NCI-H345 (cell line): ENCODE data around the gene RPS19BP1.
"Not testable (repeated sequence)": the region's sequence is repeated elsewhere in the genome, so short reads cannot be mapped to it uniquely, and the experiment has no call there.

ENCODE experiments used
- DNase-seq: peaks from one replicate; lab custom pipeline; 2025; lab: John Stamatoyannopoulos, UW

RPS19BP1 gene

DNA sequence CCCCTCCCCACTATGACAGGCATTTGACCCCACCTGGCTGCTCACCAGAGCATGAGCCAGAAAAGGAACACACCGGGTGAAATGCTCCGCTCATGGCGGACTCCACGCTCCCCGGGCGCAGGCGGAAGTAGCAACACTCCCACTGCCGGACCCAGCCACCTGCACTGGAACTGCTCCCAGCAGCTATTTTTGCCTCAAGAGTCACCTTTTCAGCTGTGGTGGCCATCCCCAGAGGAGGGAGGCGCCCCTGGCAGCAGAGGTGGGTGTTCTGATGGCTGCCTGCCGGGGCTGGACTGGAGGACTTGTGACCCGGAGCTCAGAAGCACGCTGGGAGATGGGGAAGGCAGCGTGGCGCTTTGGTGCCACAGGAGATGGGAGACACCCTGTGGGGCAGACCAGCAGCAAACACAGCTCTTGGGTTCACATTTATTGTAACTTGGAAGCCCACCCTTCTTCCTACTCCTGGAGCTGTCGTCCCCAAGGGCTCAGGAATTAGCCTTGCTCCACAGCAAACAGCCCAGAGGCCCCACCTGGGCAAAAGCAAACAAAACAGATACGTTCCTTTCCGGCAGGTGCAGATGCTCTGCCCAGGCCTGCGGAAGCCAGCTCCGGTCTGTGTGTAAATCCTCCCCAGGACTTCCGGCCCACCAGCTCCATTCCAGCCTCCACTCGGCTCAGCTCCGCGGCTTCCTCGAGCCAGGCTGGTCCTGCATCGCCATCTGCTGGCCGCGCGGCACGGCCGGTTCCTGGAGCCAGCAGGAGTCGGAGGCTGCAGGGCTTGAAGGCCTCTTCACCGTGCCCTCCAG is 3.7 kb downstream of the RPS19BP1 start:
- DNase-seq = peak; percentile 94

DNA sequence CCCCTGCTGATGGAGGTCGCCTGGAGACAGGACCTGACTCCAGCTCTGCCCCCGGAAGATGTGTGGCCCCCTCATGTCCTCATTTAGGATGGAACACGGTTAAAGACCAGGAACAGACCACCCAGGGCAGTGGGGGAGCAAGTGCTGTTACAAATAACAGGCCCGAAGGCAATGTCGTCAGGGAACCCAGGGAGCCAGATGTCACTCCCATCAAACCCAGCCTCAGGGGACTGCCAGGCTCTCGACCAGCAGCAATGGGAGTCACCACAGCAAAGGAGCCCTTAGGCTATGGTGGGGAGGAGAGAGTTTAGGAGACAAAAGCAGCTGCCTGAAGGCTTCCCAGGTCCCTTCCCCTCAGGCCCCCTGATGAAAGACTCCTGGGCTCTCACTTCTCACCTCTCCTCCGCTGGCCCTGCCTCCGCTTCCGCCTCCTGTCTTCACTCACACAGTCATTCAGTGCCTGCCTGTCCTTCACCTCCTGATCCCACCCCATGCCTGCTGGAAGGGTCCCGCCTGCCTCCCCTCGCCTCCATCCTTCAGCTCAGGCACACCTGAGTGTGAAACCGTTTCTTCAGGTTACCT is 4.4 kb downstream of the RPS19BP1 start:
- peak; percentile 59 for DNase-seq

DNA sequence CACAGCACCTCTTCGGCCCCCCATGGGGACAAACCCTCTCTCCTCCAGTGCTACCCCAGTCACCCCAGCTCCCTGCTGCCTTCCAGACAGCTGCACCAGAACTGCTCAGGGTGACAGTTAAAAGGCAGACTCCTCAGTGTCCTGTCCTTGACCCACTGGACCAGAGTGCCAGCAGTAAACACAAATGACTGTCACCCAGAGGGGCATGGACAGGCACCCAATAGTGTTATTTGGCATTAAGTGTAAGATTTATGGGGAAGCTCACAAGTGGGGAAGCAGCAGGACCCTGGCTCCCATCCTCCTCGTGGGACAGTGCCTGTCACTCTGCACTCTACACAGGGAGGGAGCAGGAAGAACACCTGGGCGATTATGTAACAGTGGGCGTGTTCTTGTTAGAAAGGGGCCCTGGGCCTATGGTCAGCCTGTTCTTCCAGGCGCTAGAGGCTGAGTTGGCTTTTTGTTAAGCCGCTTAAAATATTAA is 5.0 kb downstream of the RPS19BP1 start:
- peak; percentile 12 for DNase-seq

DNA sequence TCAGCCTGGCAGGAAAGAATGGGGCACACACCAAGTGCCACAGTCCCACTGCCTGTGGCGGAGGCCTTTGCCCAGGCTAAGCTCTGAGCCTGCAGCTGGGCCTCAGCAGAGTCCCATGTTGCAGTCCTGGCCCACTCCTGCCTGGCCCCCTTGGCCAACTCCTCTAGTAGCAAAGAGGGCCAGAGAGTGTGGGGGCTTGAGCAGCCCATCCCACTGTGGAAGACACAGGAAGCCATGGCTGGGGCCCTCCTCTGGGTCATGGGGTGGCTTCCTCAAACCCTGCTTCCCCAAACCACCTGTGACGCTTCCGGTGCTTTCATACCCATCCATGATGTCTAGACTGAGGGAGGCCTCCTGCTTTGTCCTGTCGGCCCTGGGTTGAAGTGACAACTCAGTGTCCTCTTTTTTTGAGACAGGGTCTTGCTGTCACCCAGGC is 5.8 kb downstream of the RPS19BP1 start:
- DNase-seq = no peak

DNA sequence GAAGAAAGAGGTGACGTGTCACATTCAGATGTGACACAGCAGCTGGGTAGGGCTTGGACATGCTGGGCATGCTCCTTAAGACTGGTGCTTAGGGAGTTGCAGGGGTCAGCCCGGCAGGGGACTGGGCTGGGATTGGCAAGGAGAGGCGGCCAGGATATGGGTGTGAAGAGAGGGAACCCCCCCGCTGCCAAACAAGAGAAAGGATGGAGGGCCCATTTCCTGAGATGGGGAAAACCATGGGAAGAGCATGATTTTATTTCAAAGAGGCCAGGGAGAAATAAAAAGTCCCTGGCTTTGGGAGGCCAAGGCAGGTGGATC is 6.9 kb downstream of the RPS19BP1 start:
- DNase-seq = no peak

DNA sequence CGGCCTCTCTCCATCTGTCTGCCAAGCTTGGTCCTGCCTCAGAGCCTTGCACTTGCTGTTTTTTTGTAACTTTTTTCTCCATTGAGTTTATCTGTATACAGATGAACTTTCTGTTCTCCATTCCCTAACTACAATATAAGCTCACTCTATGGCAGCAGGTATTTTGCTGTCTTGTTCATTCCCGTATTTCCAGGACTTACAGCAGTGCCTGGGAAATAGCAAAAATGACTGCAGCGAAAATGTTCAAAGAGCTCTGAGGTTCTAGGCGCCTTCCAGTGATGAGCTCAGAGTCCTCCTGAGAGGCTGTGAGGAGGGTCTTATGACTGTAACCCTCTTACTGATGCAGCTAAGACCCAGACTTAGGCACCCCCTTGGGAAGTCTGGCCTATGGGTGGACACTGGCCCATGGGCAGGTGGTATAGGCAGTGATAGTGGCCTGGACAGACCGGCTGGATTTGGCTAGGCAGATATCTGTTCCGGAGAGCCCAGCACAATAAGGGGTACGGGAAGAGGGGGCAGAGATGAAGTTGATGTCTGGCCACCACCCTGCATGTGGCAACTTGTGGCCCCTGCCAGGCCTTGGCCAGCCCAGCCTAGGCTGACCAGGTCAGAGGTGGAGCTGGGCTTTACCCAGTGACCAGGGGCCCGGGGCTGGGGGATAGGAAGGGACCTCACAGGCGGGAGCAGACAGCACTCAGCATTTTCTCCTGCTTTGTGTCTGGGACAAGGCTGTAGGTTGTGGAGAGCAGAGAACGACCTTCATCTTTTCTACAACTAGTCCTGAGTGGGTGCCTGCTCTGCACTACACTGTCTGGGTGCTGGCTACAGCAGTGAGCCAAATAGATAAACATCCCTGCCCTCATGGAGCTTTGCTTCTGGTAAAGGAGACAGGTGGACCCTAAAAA is 7.5 kb downstream of the RPS19BP1 start:
- no peak for DNase-seq

DNA sequence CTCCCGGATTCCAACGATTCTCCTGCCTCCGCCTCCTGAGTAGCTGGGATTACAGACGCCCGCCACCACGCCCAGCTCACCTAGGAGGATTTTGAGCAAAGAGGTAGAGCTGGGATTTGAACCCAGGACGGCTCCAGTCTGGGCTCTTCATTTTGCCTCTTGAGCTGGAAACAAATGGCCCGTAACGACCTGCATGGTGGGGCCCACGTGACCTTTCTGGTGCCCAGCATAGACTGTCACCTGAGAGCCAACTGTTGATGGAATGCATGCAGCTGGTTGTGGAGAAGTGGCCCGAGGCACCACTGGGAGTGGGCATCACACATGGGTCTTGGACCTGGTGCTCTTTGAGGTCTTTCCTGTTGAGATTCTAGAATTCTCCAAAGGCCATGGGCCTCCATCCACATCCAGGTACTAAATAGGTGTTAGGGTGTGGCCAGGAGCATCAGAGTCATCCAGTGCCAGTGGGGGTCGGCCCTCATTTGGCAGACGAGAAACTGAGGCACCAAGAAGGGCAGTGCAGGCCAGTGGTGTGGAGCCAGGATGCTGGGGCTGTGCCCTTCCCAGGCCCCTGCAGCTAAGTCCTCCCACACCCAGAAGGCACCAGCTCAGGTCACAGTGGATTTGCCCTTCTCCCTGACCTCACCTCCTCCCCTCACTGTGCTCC is 8.3 kb downstream of the RPS19BP1 start:
- no peak for DNase-seq

DNA sequence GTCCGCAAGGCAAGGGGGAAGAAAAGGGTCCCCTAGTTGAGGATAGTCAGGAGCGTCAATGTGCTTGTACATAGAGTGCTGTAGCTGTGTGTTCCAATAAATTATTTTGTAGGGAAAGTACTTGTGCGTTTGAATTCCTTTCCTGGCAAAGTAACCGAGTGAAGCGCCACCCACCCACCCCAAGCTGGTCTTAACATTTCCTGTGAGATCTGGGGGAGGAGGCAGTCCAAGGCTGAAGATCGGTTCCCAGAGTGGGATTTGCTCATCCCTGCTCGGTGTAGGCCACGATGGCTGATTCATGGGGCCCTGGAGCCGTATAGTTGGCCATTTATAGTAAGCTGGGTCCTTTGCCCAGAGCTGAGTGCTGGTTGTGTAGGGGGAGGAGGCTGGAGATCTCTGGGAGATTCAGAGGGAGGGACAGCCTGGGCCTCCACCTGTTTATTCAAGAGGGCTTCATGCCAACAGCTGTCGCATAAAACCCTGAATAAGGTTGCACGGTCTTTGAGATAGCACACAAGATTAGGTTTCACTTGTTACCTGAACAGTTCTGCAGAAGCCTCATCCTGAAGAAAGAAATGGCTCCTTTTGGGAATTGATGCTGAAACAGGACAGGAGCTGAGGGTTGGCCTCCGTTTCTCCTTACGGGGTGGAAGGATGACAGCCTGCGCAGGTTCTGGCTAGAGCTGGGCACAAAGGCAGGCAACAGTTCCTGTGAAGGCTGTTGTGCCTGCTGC is 9.8 kb downstream of the RPS19BP1 start:
- DNase-seq = peak; percentile 75

DNA sequence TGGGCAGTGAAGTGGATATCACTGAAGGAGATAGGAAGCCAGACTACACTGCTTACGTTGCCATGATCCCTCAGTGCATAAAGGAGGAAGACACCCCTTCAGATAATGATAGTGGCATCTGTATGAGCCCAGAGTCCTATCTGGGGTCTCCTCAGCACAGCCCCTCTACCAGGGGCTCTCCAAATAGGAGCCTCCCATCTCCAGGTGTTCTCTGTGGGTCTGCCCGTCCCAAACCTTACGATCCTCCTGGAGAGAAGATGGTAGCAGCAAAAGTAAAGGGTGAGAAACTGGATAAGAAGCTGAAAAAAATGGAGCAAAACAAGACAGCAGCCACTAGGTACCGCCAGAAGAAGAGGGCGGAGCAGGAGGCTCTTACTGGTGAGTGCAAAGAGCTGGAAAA is 10.5 kb downstream of the RPS19BP1 start:
- DNase-seq = not testable (repeated sequence)

DNA sequence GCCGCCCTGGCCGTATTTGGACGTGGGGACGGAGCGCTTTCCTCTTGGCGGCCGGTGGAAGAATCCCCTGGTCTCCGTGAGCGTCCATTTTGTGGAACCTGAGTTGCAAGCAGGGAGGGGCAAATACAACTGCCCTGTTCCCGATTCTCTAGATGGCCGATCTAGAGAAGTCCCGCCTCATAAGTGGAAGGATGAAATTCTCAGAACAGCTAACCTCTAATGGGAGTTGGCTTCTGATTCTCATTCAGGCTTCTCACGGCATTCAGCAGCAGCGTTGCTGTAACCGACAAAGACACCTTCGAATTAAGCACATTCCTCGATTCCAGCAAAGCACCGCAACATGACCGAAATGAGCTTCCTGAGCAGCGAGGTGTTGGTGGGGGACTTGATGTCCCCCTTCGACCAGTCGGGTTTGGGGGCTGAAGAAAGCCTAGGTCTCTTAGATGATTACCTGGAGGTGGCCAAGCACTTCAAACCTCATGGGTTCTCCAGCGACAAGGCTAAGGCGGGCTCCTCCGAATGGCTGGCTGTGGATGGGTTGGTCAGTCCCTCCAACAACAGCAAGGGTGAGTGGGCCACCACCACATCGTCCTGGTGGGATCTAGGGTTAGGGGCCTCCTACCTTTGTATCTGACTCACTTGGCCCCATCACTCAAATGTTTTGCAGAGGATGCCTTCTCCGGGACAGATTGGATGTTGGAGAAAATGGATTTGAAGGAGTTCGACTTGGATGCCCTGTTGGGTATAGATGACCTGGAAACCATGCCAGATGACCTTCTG is 11.3 kb downstream of the RPS19BP1 start:
- DNase-seq = peak; percentile 37

DNA sequence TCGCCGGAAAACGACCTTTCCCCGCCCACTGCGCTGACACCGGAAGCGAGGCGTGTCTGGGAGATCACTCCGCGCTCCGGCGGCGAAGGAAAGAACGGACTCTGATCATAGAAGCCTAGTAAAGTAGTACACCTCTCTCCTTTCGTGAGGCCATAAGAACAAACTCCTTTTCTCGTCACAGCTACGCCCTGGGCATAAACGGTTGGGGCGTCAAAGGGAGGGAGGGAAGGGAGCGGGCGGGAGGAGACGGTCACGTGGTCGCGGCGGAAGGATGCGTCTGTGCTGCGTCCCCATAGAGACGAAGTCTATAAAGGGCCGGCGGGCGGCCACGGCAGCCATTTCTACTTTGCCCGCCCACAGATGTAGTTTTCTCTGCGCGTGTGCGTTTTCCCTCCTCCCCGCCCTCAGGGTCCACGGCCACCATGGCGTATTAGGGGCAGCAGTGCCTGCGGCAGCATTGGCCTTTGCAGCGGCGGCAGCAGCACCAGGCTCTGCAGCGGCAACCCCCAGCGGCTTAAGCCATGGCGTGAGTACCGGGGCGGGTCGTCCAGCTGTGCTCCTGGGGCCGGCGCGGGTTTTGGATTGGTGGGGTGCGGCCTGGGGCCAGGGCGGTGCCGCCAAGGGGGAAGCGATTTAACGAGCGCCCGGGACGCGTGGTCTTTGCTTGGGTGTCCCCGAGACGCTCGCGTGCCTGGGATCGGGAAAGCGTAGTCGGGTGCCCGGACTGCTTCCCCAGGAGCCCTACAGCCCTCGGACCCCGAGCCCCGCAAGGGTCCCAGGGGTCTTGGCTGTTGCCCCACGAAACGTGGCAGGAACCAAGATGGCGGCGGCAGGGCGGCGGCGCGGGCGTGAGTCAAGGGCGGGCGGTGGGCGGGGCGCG is 12.1 kb downstream of the RPS19BP1 start, which contains the start of gene ATF4:
Gene ATF4, plus strand, starts transcription at position 337 of the 880 bp plus-strand sequence. CDS start 884 bp downstream, outside the sequence.
- peak; percentile 88 for DNase-seq

DNA sequence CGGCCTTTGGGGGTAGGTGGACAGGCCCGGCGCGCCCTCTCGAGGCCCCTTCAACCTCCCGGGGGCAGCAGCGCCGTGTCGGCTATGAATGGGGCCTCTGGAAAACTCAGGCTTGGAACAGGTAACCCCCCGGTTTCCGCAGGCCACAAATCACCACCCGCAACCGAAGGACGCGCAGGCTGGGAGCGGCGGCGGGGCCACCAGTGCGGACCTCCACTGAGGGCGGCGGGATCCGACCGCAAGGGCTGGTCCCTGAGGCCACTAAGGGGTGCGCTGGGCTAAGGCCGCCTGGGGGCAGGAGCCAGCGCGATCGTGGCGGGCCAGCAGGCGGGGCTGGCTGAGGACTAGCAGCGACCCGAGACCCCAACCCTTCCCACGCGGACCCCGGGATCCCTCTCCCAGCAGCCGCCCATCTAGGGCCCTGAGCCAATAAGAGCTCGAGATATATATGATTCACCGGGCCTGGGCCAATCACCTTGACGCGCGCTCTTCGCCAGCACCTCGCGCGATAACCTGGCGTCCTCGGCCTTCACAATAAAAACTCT is 12.8 kb downstream of the RPS19BP1 start:
- peak; percentile 97 for DNase-seq

DNA sequence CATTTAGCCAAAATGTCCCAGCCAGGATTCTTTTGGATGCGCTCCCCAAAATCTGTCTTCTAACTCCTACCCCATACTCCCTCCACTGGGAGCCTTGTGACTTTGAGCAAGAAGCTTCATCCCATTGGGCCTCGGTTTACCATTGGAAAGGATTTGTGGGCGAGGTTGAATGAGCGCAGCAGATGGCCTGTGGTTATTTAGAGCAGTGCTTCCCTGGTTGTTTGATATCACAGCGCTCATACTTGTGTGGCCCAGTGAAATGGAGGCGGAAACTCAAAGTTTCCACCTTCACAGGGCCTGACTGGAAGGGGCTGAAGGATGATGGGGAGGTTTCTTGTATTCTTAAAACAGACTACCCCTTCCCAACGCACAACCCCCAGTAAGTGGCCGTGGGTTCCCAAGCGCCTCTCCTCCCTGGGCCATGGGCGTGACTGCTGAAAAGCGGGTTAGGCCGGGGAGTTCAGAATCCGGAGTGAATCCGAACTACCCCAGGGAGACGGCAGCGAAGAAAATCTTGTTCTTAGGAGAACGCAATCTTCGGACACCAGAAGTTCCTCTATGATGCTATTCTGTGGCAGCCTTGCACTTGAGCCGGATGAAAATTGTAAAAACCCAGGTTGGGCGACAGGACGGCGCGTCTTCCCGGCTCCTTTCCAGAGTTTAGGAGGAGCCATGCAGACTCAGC is 13.4 kb downstream of the RPS19BP1 start:
- DNase-seq = no peak

DNA sequence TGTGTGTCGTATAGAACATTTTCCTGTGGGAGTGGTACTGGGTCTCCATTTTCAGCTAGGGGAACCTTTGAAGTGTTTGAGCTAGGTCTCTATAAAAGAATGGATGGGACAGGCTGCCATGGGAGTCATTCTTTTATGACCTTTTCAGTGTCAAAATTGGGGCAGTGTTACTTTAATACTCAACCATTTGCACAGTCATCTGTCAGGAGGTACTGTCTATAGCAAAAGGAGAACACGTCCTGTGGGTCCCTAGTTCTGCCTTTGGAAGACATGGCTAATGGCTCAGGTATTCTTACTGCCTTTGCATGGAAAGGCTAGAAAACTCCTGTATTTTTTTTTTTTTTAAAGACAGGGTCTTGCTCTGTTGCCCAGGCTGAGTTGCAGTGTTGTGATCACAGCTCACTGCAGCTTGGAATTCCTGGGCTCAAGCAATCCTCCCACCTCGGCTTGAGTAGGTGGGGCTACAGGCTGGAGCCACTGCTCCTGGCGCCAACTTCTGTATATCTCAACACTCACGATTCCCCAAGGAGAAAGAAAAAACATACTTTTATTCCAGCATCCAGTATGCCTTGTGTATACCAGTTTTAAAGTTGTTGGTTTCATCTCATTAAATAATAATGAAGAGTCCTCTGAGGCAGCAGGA is 14.3 kb downstream of the RPS19BP1 start:
- DNase-seq = no peak

DNA sequence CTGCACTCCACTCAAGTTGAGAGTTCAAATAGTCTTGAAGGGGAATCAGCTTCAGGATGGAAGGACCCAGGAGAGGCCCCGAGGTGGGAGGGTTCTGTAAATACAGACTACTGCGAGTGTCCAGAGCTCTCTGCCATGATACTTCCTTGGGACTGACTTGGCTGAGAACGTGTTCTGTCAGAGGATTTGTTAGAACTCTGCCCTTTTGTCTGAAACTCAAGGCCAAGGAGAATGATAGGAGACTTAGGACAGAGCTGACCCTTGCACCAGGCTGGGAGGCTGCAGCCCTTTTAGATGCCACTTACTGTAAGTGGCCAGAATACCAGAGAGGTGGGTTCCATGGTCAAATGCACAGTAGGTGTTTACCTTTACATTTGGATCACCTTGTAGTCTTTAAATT is 15.1 kb downstream of the RPS19BP1 start:
- no peak for DNase-seq

DNA sequence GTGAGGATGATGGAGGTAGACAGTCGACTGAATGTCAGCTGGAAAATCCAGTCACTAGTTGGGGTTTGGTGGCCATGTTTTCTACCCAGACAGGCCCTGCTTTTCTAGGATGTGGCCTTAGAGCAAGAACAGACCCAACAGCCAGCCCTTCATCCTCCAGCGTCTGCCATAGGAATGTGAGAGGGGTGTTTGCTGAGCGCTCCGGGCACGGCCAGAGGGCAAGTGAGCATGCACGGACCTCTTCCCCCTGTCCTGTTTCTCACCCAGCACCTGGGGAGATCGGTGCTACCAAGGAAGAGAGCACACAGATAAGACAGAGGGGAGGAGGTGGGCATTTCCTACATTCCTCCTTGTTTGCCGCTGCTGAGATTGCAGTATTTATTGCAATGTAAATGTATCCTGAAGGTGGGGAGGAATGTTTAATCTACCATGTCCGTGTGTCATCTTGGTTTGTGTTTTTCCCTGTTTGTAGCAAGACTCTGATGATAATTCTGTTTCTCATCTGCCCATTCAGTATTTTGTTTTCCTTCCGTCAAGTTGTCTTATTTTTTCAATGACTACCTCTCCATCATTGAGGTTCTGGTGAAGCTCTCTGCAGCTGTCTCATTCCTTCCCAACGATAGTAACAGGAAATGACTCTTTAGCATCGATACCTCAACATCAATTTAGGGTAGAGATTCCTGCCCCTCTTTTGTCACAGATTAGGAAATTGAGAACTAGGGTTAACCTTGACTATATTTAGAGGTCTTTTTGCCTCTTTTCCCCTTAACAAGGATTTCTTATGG is 17.1 kb downstream of the RPS19BP1 start:
- no peak for DNase-seq

DNA sequence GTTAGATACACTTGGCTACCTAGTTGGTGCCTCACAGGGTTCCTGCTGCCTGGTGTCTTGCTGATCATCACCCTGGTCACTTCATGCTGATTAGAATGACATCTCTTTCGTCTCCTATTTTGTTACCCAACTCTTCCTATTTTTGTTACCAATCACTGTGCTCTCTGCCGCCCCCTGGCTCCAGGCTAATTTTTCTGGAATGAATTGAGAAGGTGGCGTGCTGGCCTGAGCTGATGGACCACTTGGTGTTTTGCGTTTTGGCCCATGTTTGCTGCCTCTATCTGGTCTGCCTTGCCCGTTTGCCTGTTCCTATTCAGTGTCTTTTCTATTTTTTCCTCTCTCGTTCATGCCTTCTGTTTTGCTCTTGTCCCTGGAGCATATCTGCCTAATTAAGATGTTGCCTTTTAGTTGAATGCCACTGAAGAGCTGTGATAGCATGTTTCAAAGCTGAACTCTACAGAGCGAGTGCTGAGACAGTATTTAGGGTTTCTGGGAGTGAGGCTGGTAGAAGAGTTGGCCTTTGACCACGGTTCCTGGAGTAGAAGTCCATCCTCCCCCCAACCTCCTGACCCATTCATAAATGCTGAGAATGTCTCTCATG is 18.1 kb downstream of the RPS19BP1 start:
- no peak for DNase-seq
